HepG2 (cell line): Measurements from ENCODE around the gene CIBAR2. TPM values are rescaled to one million over a fixed set of nuclear protein-coding genes. Genes with fewer than 3 reads are reported as not detected.

Source experiments
- ARNT ChIP-seq: fragments of 450-650 bp; IDR thresholded peaks from 2 replicates; pipeline ENCODE4 v1.6.1; 2017
- ATF1 ChIP-seq: IDR thresholded peaks from 2 replicates; pipeline ENCODE4 v1.6.1; 2016; ENCODE audit warnings: mild to moderate bottlenecking, control low read depth
- HINFP ChIP-seq: sonication (generic); formaldehyde crosslinking; IDR thresholded peaks from 2 replicates; pipeline ENCODE4 v1.4.0; 2020; ENCODE audit warnings: low read depth, mild to moderate bottlenecking, missing genetic modification reagents
- IRX3 ChIP-seq: sonication (generic); formaldehyde crosslinking; IDR thresholded peaks from 2 replicates; pipeline ENCODE4 v1.8.1; 2023; ENCODE audit warnings: mild to moderate bottlenecking, low read depth, missing genetic modification reagents, borderline replicate concordance
- ONECUT2 ChIP-seq: sonication (generic); formaldehyde crosslinking; IDR thresholded peaks from 2 replicates; pipeline ENCODE4 v1.4.0; 2020; ENCODE audit warnings: missing genetic modification reagents
- RXRB ChIP-seq: IDR thresholded peaks from 2 replicates; pipeline ENCODE4 v1.6.1; 2016; ENCODE audit warnings: borderline replicate concordance, missing genetic modification reagents, missing compliant biosample characterization
- SAP130 ChIP-seq: IDR thresholded peaks from 2 replicates; pipeline ENCODE4 v1.6.1; 2016; ENCODE audit warnings: low read depth
- TOE1 ChIP-seq: sonication (generic); formaldehyde crosslinking; IDR thresholded peaks from 2 replicates; pipeline ENCODE4 v1.4.0; 2020; ENCODE audit warnings: mild to moderate bottlenecking, missing genetic modification reagents
- ZBTB1 ChIP-seq: sonication (generic); formaldehyde crosslinking; IDR thresholded peaks from 2 replicates; pipeline ENCODE4 v1.4.0; 2020; ENCODE audit warnings: missing genetic modification reagents, borderline replicate concordance
- ZIK1 ChIP-seq: sonication (generic); formaldehyde crosslinking; IDR thresholded peaks from 2 replicates; pipeline ENCODE4 v1.5.0; 2020; ENCODE audit warnings: mild to moderate bottlenecking, low read depth, missing genetic modification reagents, borderline replicate concordance
- ZNF205 ChIP-seq: IDR thresholded peaks from 2 replicates; pipeline ENCODE4 v1.6.1; 2018; ENCODE audit warnings: missing biosample characterization, missing genetic modification reagents
- ZNF224 ChIP-seq: sonication (generic); formaldehyde crosslinking; IDR thresholded peaks from 2 replicates; pipeline ENCODE4 v1.5.0; 2020; ENCODE audit warnings: mild to moderate bottlenecking, missing genetic modification reagents
- ZNF274 ChIP-seq: sonication (generic); formaldehyde crosslinking; IDR thresholded peaks from 2 replicates; pipeline ENCODE4 v1.5.1; 2020; ENCODE audit warnings: mild to moderate bottlenecking, missing genetic modification reagents
- ZNF292 ChIP-seq: sonication (generic); formaldehyde crosslinking; IDR thresholded peaks from 2 replicates; pipeline ENCODE4 v1.8.1; 2022; ENCODE audit warnings: mild to moderate bottlenecking, low read depth, missing genetic modification reagents, borderline replicate concordance
- ZSCAN25 ChIP-seq: sonication (generic); formaldehyde crosslinking; IDR thresholded peaks from 2 replicates; pipeline ENCODE4 v1.8.0; 2022; ENCODE audit warnings: mild to moderate bottlenecking, missing genetic modification reagents
- polyA plus RNA-seq, 8 experiments: library from polyadenylated mRNA; depleted of rRNA in 3 of 8; stranded (reverse) in 7 of 8; unstranded in 1 of 8; fragments of >200 nt; fragmentation: Illumina TruSeq in 4 of 8; extraction: Trizol in 4 of 8; gene quantifications; 2 replicates each; pipeline versions ENCODE4 v1.2.1 to v1.2.3, GENCODE V29; 2011 to 2016; ENCODE audit warnings: low read depth in 4 of 8, missing spikeins in 1 of 8, mixed read lengths in 1 of 8; ENCODE audit not compliant: insufficient read depth in 1 of 8
- total RNA-seq, 5 experiments: library from RNA; depleted of rRNA; stranded (reverse); fragments of >200 nt; fragmentation: Illumina TruSeq; extraction: Trizol; gene quantifications; 2 replicates each; pipeline ENCODE4 v1.2.3, GENCODE V29; 2016; ENCODE audit warnings: low read depth in 1 of 5
- TF ChIP-seq, protein P1 (sequence below): sonication (generic); formaldehyde crosslinking; IDR thresholded peaks from 2 replicates; pipeline ENCODE4 v1.4.0; 2020; ENCODE audit warnings: missing genetic modification reagents
- TF ChIP-seq, protein P2 (sequence below): sonication (generic); formaldehyde crosslinking; IDR thresholded peaks from 2 replicates; pipeline ENCODE4 v1.4.0; 2020; ENCODE audit warnings: missing genetic modification reagents
- TF ChIP-seq, protein P3 (sequence below): sonication (generic); formaldehyde crosslinking; IDR thresholded peaks from 2 replicates; pipeline ENCODE4 v1.4.0; 2020; ENCODE audit warnings: missing genetic modification reagents, mild to moderate bottlenecking, borderline replicate concordance
- TF ChIP-seq, protein P4 (sequence below): sonication (generic); formaldehyde crosslinking; IDR thresholded peaks from 2 replicates; pipeline ENCODE4 v1.4.0; 2020; ENCODE audit warnings: mild to moderate bottlenecking, missing genetic modification reagents

CIBAR2 gene
- total and polyA plus RNA-seq, 2 of the 13 experiments (the other 11 are each of a cell fraction or from before 2014, with no cell fraction given): not detected

DNA sequence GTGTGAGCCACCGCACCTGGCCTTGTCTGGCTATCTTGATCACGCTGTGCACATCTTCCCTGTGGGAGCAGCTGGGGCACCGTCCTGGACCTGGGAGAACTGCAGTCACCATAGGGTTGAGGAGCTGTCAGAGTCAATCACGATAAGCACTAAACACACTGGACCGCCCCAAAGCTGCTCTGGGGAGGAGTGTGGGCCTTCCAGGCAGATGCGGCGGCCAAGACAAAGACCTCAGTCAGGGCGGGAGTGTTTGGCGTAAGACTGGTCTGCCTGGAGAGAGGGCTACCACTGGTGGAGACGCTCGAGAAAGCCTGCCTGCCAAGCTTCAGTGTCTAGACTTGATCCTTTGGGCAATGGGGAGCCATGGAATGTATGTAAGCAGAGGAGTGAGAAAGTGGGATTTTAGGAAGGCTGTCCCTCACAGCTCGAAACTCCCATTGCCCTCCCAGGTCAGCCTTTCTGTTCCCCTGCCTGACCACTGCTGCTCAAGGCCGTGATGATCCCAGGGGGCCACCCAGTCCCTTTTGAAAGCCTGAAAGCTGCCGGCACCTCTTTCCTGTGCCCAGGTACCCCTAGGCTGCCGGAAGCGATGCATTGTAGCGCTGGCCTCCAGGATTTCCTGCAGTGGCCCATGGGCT is 29.3 kb upstream of the CIBAR2 start (continued):
- TF ChIP-seq ZIK1 (CRISPR knock-in tag) (no peak), ZNF292 (CRISPR knock-in tag) (peak; percentile 57), ATF1 (no peak), IRX3 (CRISPR knock-in tag) (no peak), ZBTB1 (CRISPR knock-in tag) (no peak), ZNF274 (CRISPR knock-in tag) (no peak), RXRB (CRISPR knock-in tag) (0 out of 2 replicates have a peak, but pooled peaks have one; percentile 3), SAP130 (CRISPR knock-in tag) (no peak; the same call in 1 of the 2 replicates), ONECUT2 (CRISPR knock-in tag) (no peak), ARNT (no peak), TOE1 (CRISPR knock-in tag) (no peak), ZSCAN25 (CRISPR knock-in tag) (no peak), HINFP (CRISPR knock-in tag) (no peak), ZNF224 (CRISPR knock-in tag) (no peak), ZNF205 (CRISPR knock-in tag) (no peak)
- TF ChIP-seq, protein P1, sequence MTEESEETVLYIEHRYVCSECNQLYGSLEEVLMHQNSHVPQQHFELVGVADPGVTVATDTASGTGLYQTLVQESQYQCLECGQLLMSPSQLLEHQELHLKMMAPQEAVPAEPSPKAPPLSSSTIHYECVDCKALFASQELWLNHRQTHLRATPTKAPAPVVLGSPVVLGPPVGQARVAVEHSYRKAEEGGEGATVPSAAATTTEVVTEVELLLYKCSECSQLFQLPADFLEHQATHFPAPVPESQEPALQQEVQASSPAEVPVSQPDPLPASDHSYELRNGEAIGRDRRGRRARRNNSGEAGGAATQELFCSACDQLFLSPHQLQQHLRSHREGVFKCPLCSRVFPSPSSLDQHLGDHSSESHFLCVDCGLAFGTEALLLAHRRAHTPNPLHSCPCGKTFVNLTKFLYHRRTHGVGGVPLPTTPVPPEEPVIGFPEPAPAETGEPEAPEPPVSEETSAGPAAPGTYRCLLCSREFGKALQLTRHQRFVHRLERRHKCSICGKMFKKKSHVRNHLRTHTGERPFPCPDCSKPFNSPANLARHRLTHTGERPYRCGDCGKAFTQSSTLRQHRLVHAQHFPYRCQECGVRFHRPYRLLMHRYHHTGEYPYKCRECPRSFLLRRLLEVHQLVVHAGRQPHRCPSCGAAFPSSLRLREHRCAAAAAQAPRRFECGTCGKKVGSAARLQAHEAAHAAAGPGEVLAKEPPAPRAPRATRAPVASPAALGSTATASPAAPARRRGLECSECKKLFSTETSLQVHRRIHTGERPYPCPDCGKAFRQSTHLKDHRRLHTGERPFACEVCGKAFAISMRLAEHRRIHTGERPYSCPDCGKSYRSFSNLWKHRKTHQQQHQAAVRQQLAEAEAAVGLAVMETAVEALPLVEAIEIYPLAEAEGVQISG (CRISPR knock-in tag): 0 out of 2 replicates have a peak, but pooled peaks have one; percentile 9
- TF ChIP-seq, protein P2, sequence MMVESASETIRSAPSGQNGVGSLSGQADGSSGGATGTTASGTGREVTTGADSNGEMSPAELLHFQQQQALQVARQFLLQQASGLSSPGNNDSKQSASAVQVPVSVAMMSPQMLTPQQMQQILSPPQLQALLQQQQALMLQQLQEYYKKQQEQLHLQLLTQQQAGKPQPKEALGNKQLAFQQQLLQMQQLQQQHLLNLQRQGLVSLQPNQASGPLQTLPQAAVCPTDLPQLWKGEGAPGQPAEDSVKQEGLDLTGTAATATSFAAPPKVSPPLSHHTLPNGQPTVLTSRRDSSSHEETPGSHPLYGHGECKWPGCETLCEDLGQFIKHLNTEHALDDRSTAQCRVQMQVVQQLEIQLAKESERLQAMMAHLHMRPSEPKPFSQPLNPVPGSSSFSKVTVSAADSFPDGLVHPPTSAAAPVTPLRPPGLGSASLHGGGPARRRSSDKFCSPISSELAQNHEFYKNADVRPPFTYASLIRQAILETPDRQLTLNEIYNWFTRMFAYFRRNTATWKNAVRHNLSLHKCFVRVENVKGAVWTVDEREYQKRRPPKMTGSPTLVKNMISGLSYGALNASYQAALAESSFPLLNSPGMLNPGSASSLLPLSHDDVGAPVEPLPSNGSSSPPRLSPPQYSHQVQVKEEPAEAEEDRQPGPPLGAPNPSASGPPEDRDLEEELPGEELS: no peak
- TF ChIP-seq, protein P3, sequence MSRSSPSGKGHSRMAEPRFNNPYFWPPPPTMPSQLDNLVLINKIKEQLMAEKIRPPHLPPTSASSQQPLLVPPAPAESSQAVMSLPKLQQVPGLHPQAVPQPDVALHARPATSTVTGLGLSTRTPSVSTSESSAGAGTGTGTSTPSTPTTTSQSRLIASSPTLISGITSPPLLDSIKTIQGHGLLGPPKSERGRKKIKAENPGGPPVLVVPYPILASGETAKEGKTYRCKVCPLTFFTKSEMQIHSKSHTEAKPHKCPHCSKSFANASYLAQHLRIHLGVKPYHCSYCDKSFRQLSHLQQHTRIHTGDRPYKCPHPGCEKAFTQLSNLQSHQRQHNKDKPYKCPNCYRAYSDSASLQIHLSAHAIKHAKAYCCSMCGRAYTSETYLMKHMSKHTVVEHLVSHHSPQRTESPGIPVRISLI: no peak
- TF ChIP-seq, protein P4, sequence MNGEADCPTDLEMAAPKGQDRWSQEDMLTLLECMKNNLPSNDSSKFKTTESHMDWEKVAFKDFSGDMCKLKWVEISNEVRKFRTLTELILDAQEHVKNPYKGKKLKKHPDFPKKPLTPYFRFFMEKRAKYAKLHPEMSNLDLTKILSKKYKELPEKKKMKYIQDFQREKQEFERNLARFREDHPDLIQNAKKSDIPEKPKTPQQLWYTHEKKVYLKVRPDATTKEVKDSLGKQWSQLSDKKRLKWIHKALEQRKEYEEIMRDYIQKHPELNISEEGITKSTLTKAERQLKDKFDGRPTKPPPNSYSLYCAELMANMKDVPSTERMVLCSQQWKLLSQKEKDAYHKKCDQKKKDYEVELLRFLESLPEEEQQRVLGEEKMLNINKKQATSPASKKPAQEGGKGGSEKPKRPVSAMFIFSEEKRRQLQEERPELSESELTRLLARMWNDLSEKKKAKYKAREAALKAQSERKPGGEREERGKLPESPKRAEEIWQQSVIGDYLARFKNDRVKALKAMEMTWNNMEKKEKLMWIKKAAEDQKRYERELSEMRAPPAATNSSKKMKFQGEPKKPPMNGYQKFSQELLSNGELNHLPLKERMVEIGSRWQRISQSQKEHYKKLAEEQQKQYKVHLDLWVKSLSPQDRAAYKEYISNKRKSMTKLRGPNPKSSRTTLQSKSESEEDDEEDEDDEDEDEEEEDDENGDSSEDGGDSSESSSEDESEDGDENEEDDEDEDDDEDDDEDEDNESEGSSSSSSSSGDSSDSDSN: 0 out of 2 replicates have a peak, but pooled peaks have one; percentile 44
